IgD-negative memory B cell (primary cell): Measurements from ENCODE around the gene EIPR1. TPM values are rescaled to one million over a fixed set of nuclear protein-coding genes. Genes with fewer than 3 reads are reported as not detected.

Experiments used
- H3K27ac Mint-ChIP-seq, 3 donors: one replicate each; pipeline ENCODE4 v1.8.0; 2020 to 2022; ENCODE audit warnings: mild to moderate bottlenecking in 3 of 3, mixed read lengths in 3 of 3, moderate library complexity in 1 of 3
- H3K27me3 Mint-ChIP-seq: one replicate; pipeline ENCODE4 v1.8.0; 2021; ENCODE audit warnings: mixed read lengths
- H3K36me3 Mint-ChIP-seq: one replicate; pipeline ENCODE4 v1.8.0; 2020; ENCODE audit warnings: mild to moderate bottlenecking, mixed read lengths
- H3K4me1 Mint-ChIP-seq, 3 donors: one replicate each; pipeline ENCODE4 v1.8.0; 2020 to 2022; ENCODE audit warnings: mixed read lengths in 3 of 3, mild to moderate bottlenecking in 1 of 3
- H3K4me3 Mint-ChIP-seq, 4 donors: one replicate each; pipeline ENCODE4 v1.8.0; 2020 to 2022; ENCODE audit warnings: mild to moderate bottlenecking in 4 of 4, mixed read lengths in 4 of 4, moderate library complexity in 3 of 4
- H3K9me3 Mint-ChIP-seq, 3 donors: one replicate each; pipeline ENCODE4 v1.8.0; 2020 to 2021; ENCODE audit warnings: mixed read lengths in 3 of 3, mild to moderate bottlenecking in 1 of 3
- polyA plus RNA-seq: library from polyadenylated mRNA; unstranded; fragments of 300-500 nt; fragmentation: Illumina TruSeq; gene quantifications from one replicate; pipeline ENCODE4 v1.2.3, GENCODE V29; 2021

The EIPR1 gene
- polyA plus RNA-seq, 1 donor from 2014 or later, result 41.5 TPM

DNA sequence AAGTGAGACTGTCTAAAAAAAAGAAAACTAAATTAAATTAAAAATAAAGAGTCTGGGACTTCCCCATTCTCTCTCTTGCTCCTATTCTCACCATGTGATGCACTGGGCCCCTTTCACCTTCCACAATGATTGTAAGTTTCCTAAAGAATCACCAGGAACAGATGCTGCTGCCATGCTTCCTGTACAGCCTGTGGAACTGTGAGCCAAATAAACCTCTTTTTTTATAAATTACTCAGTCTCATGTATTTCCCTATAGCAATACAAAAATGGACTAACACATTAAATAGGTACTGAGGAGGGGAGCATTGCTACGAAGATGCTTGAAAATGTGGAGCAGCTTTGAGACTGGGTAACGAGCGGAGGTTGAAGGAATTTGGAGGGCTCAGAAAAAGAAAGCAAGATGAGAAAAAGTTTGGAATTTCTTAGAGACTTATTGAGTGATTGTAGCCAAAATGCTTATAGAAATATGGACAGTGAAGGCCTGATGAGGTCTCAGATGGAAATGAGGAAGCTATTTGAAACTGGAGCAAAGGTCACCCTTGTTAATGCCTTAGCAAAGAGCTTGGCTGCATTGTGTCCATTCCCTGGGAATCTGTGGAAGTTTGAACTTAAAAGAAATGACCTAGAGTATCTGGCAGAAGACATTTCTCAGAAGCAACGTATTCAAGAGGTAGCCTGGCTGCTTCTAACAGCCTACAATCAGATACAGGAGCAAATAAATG lies 128.7 kb downstream of the EIPR1 start:
- H3K27ac Mint-ChIP-seq, result peak overlapping the region in 1 of 3 donors; percentile 10
- peaks cover 13% of the 10 kb centered on the region for H3K36me3 Mint-ChIP-seq
- peaks cover 0 to 7% (median under 1%) of the 10 kb centered on the region in 3 donors for H3K4me1 Mint-ChIP-seq
- H3K4me3 Mint-ChIP-seq, result peak overlapping the region in 1 of 4 donors; percentile 74
- no peaks in the 10 kb centered on the region for H3K27me3 Mint-ChIP-seq
- peaks cover 6 to 9% (median 6%) of the 10 kb centered on the region in 3 donors for H3K9me3 Mint-ChIP-seq

DNA sequence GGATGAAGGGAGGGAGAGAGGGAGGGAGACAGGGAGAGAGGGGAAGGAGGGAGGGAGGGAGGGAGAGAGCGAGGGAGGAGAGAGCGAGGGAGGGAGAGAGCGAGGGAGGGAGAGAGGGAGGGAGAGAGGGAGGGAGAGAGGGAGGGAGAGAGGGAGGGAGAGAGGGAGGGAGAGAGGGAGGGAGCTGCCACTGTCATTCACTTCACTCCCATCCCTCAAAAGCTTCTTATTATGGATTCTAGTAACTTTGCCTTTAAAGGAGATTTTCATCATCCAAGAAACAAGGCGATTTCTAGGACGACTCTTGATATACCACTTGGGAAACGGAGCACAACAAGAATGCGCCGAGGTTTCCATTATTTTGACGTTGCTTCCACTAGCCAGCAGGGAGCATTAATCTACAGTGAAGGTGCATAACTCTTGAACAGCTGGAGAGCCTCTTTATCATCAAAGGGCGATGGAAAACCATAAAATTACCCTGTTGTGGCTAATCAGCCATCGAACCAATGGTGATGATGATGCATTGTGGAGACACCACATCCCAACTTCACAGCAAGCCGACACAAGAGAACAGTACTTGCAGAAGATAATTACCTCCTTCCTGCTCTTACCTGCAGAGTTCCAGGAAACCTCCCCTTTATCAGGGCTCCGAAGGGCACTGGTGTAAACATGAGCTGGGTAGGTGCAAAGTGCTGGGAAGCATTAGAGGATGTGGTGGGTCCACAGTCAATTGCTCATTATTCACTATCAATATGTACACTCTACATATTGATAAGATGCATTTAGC lies 130.5 kb downstream of the EIPR1 start:
- Mint-ChIP-seq H3K36me3 (peaks cover 10% of the 10 kb centered on the region), H3K4me3 (no peak overlapping the region), H3K27ac (no peak overlapping the region), H3K4me1 (peaks cover 5 to 16% (median 7%) of the 10 kb centered on the region in 3 donors), H3K27me3 (no peaks in the 10 kb centered on the region), H3K9me3 (peaks cover 6 to 9% (median 6%) of the 10 kb centered on the region in 3 donors)

DNA sequence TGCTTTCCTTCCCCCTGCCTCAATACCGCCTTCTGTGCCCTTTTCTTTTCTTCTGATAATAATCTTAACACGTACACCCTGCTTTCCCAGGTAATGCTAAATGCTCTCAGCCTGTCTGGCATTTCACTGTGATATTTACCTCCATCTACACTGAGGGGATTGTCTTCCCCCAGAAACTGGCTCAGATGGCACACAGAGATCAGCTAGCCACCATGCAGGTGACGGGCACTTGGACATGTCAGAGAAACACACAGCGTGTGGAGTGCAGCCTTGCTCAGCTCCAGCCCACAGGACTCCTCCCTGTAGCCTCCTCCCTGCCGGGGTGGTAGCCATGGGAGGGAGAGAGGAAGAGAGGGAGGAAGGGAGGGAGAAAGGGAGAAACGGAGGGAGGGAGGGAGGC lies 131.2 kb downstream of the EIPR1 start:
- peaks cover 6 to 9% (median 6%) of the 10 kb centered on the region in 3 donors for H3K9me3 Mint-ChIP-seq
- no peak overlapping the region for H3K4me3 Mint-ChIP-seq
- no peak overlapping the region for H3K27ac Mint-ChIP-seq
- peaks cover 10% of the 10 kb centered on the region for H3K36me3 Mint-ChIP-seq
- H3K4me1 Mint-ChIP-seq, result peaks cover 5 to 14% (median 10%) of the 10 kb centered on the region in 3 donors
- H3K27me3 Mint-ChIP-seq, result no peaks in the 10 kb centered on the region

DNA sequence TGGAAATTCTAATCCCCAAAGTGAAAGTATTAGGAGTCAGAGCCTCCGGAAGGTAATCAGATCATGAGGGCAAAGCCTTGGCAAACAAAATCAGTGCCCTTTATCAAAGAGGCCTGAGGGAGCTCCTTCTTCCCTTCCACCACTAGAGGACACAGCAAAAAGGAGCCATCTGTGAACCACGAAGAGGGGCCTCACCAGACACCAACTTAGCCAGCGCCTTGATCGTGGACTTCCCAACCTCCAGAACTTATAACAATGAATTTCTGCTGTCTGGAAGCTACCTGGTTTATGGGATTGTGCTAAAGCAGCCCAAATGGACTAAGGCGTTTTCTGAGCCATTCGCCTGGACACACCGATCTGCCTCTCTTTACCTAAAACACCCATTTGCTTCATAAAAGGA lies 133.1 kb downstream of the EIPR1 start:
- H3K36me3 Mint-ChIP-seq, result peaks cover 10% of the 10 kb centered on the region
- H3K9me3 Mint-ChIP-seq, result peaks cover 5 to 8% (median 6%) of the 10 kb centered on the region in 3 donors
- H3K27ac Mint-ChIP-seq, result no peak overlapping the region
- H3K4me3 Mint-ChIP-seq, result no peak overlapping the region
- no peaks in the 10 kb centered on the region for H3K27me3 Mint-ChIP-seq
- H3K4me1 Mint-ChIP-seq, result peaks cover 5 to 13% (median 10%) of the 10 kb centered on the region in 3 donors

DNA sequence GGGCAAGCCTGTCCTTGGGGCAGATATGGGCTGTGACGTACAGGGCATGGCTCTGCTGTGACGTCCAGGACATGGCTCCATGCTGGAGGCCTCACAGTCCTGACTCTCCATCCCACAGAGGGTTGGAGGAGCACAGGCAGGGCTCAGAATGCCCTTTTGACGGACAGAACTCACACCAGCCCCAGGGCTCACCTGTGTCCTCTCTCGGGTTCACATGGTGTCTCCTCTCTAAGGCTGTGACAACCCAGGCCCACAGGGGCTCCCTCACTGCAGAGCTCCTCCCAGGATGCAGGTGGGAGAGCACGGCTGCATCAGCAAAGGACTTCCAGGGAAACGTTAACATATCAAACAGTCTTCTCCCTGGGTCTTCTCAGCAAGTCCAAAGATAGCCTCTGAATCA lies 133.8 kb downstream of the EIPR1 start:
- Mint-ChIP-seq H3K9me3 (peaks cover 0 to 1% (median under 1%) of the 10 kb centered on the region in 3 donors), H3K27me3 (no peaks in the 10 kb centered on the region), H3K27ac (no peak overlapping the region), H3K4me3 (no peak overlapping the region), H3K4me1 (peaks cover 5 to 13% (median 10%) of the 10 kb centered on the region in 3 donors), H3K36me3 (peaks cover 4% of the 10 kb centered on the region)

DNA sequence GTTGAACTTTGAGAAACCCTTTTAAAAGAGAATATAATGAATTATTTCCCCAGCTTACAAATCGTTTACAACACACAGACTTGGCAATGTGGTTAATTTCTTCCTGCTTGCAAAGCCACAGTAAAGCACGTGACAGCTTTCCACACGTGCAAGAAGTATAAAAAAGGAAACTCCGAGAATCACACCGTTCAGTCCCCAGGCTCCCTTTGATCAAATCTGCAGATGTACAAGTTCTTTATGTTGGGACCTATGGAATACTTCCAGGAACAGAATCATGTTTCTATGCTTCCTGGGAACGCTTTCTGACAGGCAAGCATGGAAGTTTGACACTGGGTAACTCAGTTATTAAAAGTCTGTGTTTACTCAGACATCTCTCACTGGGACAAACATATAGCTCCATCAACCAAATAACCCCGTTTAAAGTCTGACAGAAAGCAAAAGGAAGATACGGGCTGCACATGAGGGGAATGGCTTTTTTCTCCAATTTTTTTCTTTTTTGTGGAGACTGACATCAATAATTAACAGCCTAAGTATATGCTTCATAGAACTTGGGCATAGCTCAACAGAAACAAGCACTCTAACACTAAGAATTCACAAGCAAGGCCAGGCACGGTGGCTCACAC lies 134.8 kb downstream of the EIPR1 start:
- H3K27ac Mint-ChIP-seq, result peak overlapping the region in 2 of 3 donors; percentile 14 to 16
- peaks cover 5 to 13% (median 10%) of the 10 kb centered on the region in 3 donors for H3K4me1 Mint-ChIP-seq
- H3K36me3 Mint-ChIP-seq, result peaks cover 8% of the 10 kb centered on the region
- H3K27me3 Mint-ChIP-seq, result no peaks in the 10 kb centered on the region
- peak overlapping the region in 2 of 4 donors; percentile 34 to 38 for H3K4me3 Mint-ChIP-seq
- no peaks in the 10 kb centered on the region for H3K9me3 Mint-ChIP-seq

DNA sequence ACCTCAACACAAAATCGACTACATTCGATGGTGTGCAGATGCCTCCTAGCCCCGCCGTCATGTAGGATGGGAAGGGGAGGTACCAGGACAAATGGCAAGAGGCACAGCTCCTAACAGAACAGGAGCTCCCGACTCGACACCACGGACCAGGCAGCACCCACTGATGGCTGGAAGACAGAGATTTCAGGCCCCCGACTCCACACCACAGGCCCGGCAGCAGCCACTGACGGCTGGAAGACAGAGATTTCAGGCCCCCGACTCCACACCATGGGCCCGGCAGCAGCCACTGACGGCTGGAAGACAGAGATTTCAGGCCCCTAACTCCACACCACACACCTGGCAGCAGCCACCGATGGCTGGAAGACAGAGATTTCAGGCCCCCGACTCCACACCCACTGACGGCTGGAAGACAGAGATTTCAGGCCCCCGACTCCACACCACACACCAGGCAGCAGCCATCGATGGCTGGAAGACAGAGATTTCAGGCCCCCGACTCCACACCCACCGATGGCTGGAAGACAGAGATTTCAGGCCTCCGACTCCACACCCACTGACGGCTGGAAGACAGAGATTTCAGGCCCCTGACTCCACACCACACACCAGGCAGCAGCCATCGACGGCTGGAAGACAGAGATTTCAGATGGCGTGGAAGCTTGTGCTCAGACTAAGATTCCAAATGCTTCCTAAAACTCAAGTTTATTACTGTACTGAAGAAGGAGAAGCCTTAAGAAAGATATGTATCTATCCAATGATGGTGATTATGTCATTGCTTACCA lies 135.5 kb downstream of the EIPR1 start:
- H3K36me3 Mint-ChIP-seq, result peaks cover 5% of the 10 kb centered on the region
- H3K4me3 Mint-ChIP-seq, result peak overlapping the region in 1 of 4 donors; percentile 60
- H3K9me3 Mint-ChIP-seq, result no peaks in the 10 kb centered on the region
- peak overlapping the region in 2 of 3 donors; percentile 4 to 16 for H3K27ac Mint-ChIP-seq
- H3K27me3 Mint-ChIP-seq, result no peaks in the 10 kb centered on the region
- peaks cover 5 to 16% (median 11%) of the 10 kb centered on the region in 3 donors for H3K4me1 Mint-ChIP-seq

DNA sequence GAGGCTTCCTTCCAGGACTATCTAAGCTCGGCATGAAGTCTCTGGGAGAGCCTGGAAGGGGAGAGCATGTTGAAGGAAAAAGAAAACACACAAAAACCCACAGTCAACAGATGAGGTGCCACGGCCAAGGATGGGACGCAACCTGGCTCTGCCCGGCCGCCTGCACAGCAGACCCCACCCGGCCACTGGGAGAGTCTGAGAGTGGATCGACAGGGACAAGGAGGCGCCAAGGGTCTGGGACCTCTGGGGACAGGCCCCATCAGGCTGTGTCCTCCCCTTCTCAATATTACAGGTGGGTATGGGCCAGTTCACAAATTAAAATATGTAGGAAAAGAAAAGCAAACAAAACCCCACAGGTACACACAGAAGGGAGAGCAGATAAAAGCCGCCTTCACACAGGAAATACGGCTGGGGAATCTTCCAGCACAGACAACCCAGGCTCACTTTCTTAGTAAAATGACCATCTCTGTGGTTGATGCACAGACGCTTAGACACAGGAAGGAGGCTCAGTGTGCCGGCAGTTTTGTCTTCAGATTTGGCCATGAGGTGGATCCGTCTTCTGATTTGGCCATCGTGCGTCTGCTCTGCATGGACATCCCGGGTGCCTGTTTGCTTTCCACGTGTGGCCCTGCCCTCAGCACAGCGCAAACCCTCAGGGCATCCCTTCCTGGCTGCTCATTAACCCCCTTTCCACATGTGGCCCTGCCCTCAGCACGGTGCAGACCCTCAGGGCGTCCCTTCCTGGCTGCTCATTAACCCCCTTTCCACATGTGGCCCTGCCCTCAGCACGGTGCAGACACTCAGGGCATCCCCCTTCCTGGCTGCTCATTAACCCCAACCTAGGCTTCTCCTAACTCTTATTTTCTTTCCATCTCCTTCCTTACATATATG lies 138.4 kb downstream of the EIPR1 start:
- peak overlapping the region in 1 of 3 donors; percentile 13 for H3K27ac Mint-ChIP-seq
- H3K27me3 Mint-ChIP-seq, result no peaks in the 10 kb centered on the region

DNA sequence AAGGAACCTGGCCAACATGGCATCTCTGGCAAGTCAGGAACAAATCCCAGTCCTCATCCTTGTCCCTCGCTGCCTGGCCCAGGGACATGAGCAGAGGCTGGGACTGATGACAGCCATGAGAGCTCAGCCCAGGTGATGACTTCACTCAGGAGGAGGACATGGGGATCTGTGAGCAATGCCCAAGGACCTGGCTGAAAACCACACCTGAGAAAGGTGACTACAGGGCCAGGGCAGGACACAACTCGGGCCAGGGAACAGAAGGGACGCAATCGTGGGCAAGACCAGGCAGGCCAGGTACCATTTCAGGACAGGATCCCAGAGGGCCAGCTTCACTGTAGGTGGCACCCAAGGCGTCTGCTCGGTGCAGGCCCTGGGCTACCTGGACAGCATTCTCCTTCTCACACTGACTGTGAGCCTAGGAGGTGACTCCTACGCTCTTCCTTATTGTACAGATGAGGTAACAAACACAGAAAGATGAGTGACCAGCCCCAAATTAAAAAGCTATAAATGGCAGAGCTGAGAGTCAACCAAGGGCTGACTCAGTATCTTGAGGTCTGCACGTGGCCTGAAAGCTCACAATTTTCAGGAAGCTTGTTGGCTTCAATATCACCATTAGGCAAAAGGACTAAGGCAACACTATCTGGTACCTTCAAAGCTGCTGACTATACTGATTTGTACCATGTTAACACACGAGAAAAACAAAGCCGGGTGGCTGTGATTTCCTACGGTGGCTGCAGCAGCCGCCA lies 141.1 kb downstream of the EIPR1 start:
- Mint-ChIP-seq H3K4me3 (no peak overlapping the region), H3K27me3 (no peaks in the 10 kb centered on the region), H3K4me1 (peaks cover 0 to 4% (median 2%) of the 10 kb centered on the region in 3 donors), H3K27ac (peak overlapping the region in 1 of 3 donors; percentile 59), H3K9me3 (no peaks in the 10 kb centered on the region), H3K36me3 (peaks cover 17% of the 10 kb centered on the region)

More for the DNA sequence above, 138.4 kb downstream of the EIPR1 start:
- no peaks in the 10 kb centered on the region for H3K9me3 Mint-ChIP-seq
- H3K4me3 Mint-ChIP-seq, result no peak overlapping the region
- H3K4me1 Mint-ChIP-seq, result peaks cover 5 to 17% (median 12%) of the 10 kb centered on the region in 3 donors
- H3K36me3 Mint-ChIP-seq, result peaks cover 6% of the 10 kb centered on the region

DNA sequence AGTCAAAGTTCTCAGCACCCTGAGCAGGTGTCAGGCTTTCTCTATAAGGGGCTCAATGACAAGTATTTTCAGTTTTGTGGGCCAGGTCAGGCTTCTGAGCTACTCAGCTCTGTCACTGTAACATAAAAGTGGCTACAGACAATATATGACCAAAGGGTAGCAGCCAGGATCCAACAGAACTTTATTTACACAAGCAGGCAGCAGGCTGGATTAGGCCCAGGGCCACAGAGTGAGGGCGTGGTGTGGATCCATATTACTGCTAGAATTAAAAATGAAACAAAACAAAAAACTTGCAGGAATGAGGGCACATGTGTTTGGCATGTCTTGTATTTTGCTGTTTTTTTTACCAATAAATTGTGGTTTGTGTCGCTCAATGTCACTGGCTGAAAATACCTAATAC lies 143.7 kb downstream of the EIPR1 start:
- H3K4me3 Mint-ChIP-seq, result no peak overlapping the region
- H3K27ac Mint-ChIP-seq, result no peak overlapping the region
- peaks cover 21% of the 10 kb centered on the region for H3K36me3 Mint-ChIP-seq
- peaks cover 0 to 8% (median 3%) of the 10 kb centered on the region in 3 donors for H3K9me3 Mint-ChIP-seq
- H3K27me3 Mint-ChIP-seq, result no peaks in the 10 kb centered on the region
- peaks cover 0 to 4% (median 2%) of the 10 kb centered on the region in 3 donors for H3K4me1 Mint-ChIP-seq

DNA sequence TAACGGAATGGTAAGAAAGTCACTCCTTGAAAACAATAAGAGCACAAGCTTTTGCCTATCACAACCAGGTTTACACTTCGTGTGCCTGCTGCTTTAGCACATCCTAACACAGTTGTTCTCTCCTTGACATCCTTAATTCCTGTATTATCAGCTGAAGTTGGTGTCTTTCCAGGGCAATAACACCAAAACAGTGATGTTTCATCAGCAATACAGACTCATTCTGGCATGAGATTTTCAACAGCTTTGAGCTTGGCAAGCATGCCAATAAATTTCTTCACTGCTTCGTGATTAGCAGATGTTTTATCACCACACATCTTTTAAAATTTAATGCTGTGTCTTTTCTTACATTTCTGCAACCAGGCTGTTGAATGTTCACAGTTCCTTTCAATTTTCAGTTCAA lies 148.4 kb downstream of the EIPR1 start:
- peaks cover 0 to 15% (median 11%) of the 10 kb centered on the region in 3 donors for H3K4me1 Mint-ChIP-seq
- H3K4me3 Mint-ChIP-seq, result no peak overlapping the region
- peaks cover 3 to 24% (median 3%) of the 10 kb centered on the region in 3 donors for H3K9me3 Mint-ChIP-seq
- no peaks in the 10 kb centered on the region for H3K27me3 Mint-ChIP-seq
- no peak overlapping the region for H3K27ac Mint-ChIP-seq
- peaks cover 28% of the 10 kb centered on the region for H3K36me3 Mint-ChIP-seq

DNA sequence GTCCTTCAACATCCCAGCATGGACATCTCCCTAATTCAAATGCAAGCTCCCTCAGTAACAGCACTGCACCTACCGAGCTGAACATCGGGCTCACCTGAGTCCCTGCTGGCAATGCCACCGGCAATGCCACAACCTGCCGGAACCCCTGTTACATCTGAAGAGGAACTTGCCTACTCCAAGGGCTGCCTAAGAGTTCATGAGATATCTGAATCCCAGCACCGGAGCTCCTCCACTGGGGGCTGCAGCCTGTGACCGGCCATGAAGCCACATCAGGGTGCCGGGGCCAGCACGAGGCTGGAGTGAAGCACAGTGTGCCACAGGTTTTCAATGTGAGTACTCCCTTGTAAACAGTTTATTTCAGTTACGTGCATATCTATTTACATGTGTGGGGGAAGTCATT lies 152.9 kb downstream of the EIPR1 start:
- Mint-ChIP-seq H3K9me3 (peaks cover 5 to 21% (median 7%) of the 10 kb centered on the region in 3 donors), H3K4me1 (peaks cover 10 to 31% (median 28%) of the 10 kb centered on the region in 3 donors), H3K27me3 (no peaks in the 10 kb centered on the region), H3K36me3 (peaks cover 19% of the 10 kb centered on the region), H3K4me3 (peak overlapping the region in 1 of 4 donors; percentile 43), H3K27ac (no peak overlapping the region)
